Upper lobe of left lung (tissue), 4 donors: ENCODE results near the gene KDM4B.

Source experiments
- CTCF ChIP-seq, 6 experiments: fragments of 450-650 bp in 4 of 6; fragments of 200-600 bp in 2 of 6; sonication (generic) in 2 of 6; IDR thresholded peaks; one replicate each; pipeline ENCODE4 v1.5.1; 2016 to 2019; ENCODE audit warnings: antibody characterized with exemption in 6 of 6
- EP300 ChIP-seq, 4 donors: sonication (generic); formaldehyde crosslinking; IDR thresholded peaks; one replicate each; pipeline ENCODE4 v1.5.1; 2017; ENCODE audit warnings: antibody characterized with exemption in 4 of 4, control low read depth in 2 of 4
- POLR2A ChIP-seq, 4 donors: fragments of 450-650 bp; IDR thresholded peaks; one replicate each; pipeline ENCODE4 v1.5.1; 2016 to 2017; ENCODE audit warnings: antibody characterized with exemption in 4 of 4, mild to moderate bottlenecking in 2 of 4

- no peak for TF ChIP-seq CTCF (IDR thresholded peaks at IDR 0.05)
- TF ChIP-seq POLR2A (IDR thresholded peaks at IDR 0.05), result no peak
- TF ChIP-seq EP300 (IDR thresholded peaks at IDR 0.05), result no peak
These were observed 15.6 kb downstream of the KDM4B start for GRCh38 chr19:4984438-4984990.
